CD4-positive, alpha-beta T cell treated with Interleukin-15 for 4 hours (primary cell): ENCODE data around the gene DAB2IP.

Source experiments
- DNase-seq: peaks from one replicate; pipeline ENCODE4 v3.0.0-alpha.2; 2020; ENCODE audit warnings: low spot score

Gene DAB2IP

GRCh38 chr9:121744687-121745395 is 93.4 kb downstream of the DAB2IP start:
- DNase-seq: no peak

GRCh38 chr9:121745396-121745695 is 93.9 kb downstream of the DAB2IP start:
- DNase-seq: no peak

- no peak for DNase-seq
Measured at GRCh38 chr9:121746411-121746810, 95.0 kb downstream of the DAB2IP start.

GRCh38 chr9:121746866-121747265 is 95.4 kb downstream of the DAB2IP start:
- no peak for DNase-seq

GRCh38 chr9:121748074-121748473 is 96.6 kb downstream of the DAB2IP start:
- no peak for DNase-seq

- DNase-seq: no peak
Measured at GRCh38 chr9:121748727-121749423, 97.4 kb downstream of the DAB2IP start.

GRCh38 chr9:121749614-121750013 is 98.2 kb downstream of the DAB2IP start:
- DNase-seq: no peak

GRCh38 chr9:121750259-121750714 is 98.9 kb downstream of the DAB2IP start:
- no peak for DNase-seq

GRCh38 chr9:121750715-121751623 is 99.5 kb downstream of the DAB2IP start:
- no peak for DNase-seq

- no peak for DNase-seq
Measured at GRCh38 chr9:121751686-121752445, 100.4 kb downstream of the DAB2IP start.

- no peak for DNase-seq
Measured at GRCh38 chr9:121752929-121753328, 101.5 kb downstream of the DAB2IP start.

- no peak for DNase-seq
Measured at GRCh38 chr9:121753802-121754654, 102.6 kb downstream of the DAB2IP start.

- DNase-seq: no peak
Measured at GRCh38 chr9:121754655-121755436, 103.4 kb downstream of the DAB2IP start.

GRCh38 chr9:121755581-121755980 is 104.1 kb downstream of the DAB2IP start:
- no peak for DNase-seq

GRCh38 chr9:121756474-121757280 is 105.2 kb downstream of the DAB2IP start:
- DNase-seq: no peak

GRCh38 chr9:121757281-121757585 is 105.8 kb downstream of the DAB2IP start:
- DNase-seq: no peak

- no peak for DNase-seq
Measured at GRCh38 chr9:121758693-121759092, 107.3 kb downstream of the DAB2IP start.

- no peak for DNase-seq
Measured at GRCh38 chr9:121759996-121760395, 108.6 kb downstream of the DAB2IP start.

- no peak for DNase-seq
Measured at GRCh38 chr9:121760571-121760970, 109.1 kb downstream of the DAB2IP start.

GRCh38 chr9:121763131-121763530 is 111.7 kb downstream of the DAB2IP start:
- DNase-seq: no peak
